GM19351 (cell line): ENCODE results near the gene RARA.

Experiments used
- ATAC-seq: cut with Tn5 transposase; IDR thresholded peaks from one replicate; pipeline ENCODE4 v1.9.1; 2021; ENCODE audit warnings: mild to moderate bottlenecking, moderate library complexity; ENCODE audit not compliant: unreplicated experiment

Gene RARA

DNA sequence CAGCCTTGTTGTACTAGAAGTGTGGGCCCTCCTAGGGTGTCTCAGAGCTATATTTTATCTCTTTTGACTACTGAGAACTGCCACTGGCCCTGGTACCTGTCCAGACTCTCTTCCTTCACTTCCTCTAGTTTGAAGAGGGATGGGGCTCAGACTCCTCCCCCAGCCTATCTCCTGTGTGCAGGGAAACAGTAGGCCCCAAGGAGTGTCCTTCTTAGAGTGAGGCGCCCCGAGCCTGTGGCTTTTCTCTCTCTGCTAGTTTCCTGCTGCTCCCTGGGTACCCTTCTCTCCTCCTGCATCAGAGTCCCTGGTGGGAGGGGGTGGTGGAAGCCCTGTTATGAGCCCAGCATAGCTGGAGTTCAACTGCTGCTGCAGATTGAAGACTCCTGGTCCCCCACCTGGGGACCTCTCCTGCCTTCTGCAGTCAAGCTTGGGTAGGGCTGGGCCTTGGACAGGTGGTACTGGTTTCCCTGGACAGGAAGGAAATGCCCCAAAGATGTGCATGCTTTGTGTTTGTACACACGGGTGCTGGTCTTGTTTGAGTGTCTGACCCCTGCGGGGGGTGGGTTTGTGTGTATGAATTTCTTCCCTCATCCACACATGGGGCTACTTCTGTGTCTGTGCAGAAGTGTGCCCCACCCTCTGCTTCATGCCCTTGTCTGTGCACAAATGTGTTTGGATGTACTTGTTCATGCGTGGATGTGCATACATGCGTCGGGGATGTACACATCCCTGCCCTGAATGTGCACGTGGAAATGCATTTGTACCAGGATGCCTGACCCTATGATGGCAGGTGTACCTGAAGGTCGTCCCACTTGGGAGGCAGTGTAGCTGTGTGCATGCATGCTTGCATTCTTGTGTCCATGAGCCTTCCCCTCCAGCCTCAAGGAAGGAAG, 6.9 kb downstream of the RARA start:
- ATAC-seq: no peak

DNA sequence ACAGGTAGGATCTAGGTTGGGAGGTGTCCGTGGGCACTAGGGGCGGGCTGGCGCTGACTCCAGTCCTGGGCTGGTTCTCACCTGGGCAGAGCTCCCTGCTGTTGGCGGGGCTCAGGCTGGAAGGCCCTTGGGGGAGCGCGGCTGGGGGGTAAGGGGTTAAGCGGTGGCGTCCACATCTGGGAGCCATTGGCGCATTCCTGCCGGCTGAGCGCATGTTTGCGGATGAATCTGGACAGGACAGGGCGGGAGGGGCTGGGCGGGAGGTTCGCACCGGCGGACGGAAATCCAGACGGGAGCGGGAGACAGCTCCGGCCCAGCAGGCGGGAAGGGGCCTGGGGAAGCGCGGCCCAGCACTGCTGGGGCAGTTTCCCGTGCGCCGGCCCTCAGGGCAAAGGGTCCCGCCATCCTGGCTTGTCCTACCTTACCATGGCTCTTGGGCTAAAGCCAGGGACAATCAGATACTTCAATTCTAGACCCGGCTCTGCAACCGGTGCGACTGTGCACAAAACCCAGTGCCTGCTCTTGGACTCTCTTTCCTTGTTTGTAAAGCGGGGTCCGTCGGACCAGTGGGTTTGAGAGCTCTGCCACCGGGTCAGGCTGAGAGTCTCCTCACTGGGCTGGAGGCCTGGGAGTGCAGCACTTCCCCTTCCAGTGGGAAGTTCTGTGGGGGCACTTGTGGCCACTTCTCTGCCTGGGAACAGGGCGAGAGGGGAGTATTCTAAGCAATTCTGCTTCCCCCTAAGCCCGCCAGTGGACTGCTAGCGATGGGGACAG, 7.8 kb downstream of the RARA start:
- no peak for ATAC-seq

DNA sequence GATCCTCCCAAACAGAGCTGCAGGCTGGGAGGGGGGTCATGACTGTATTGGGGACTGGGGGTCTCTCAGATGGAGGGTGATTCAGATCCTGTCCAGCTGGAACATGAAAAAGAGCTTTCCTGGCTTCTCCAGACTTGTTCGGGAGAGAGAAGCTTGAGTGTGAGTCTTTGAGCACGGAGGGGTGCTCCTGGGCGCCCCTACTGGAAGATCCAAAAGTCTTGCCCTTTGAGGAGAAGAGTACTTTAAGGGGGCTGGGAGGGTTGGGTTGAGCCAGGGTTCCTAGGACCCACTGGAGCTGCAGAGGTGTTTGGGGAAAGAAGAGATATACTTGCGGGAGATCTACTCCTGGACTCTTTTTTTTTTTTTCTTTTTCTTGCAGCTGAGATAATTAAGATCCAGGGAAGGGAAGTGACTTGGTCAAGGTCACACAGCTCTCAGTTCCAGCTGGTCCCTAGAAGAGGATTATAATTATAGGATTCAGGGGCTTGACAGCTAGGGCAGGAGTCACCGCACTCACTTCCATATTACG, 8.4 kb downstream of the RARA start:
- ATAC-seq: no peak

DNA sequence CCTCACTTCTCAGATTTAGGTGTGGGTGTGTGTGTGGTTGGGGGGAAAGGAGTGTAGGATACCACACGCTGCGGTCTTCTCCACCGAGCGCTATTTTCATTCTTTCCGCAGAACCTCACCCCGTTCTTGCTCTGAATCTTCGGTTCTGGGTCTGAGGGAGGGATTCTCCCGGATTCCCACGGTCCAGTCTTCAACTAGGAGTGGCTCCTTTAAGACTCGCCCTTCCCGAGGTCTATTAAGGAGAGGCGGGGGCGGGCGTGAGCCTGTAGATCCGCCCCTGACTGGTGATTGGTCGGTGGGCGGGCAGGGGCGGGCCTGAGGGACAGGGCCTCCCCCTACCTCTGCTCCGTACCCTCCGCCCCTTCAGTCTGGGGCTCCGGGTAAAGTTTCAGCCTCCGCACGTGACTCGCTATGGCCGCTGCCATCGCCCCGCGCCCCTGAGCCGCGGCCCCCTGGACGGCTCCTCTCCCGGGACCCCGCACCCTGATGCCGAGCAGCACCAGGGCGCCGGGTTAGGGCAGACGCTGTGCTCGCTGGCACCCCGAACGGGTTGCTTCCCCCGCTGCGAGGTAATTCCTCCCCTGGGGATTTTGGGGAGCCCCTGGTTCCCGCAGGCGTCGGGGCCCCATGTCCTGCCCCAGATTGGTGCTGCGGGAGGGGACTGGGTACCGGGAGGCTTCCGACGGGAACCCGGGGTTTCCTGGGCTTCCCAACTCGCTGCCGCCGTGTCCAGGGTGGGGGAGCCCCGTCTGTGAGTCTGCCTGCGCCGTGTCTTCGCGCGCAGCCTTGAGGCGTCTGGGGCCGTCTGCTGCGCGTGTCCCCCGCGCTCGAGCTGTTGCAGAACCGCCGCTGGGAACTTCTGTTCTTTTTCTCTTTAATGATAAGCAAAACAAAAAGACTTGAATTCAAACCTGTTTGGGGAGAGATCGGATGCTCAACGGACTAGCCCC, 9.2 kb downstream of the RARA start:
- ATAC-seq: peak; percentile 67

DNA sequence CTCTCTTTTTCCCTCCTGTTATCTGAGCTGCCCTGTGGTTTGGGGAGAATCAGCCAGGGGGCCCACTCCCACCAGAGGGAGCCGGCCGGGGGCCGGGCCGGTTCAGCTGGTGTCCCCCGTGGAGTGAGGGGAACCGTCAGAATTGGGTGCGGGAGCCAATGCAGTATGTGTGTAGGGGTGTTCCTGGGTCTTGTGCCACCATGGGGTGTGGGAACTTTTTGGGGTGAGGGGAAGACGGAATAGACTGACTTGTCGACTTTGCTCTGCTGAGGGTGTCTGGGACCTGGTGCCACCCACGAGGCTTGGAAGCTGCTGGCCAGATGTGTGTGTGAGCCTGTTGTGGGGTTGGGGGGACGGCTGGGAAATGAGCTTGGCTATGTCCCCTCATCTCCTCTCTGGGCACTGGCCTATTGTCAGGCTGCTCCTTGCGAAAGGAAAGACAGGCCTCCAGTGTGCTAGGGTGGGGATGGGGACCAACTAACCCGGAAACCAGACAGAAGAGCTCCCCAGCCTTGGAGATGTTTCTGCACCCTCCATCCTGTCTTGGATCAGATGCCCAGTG, 9.9 kb downstream of the RARA start:
- no peak for ATAC-seq

DNA sequence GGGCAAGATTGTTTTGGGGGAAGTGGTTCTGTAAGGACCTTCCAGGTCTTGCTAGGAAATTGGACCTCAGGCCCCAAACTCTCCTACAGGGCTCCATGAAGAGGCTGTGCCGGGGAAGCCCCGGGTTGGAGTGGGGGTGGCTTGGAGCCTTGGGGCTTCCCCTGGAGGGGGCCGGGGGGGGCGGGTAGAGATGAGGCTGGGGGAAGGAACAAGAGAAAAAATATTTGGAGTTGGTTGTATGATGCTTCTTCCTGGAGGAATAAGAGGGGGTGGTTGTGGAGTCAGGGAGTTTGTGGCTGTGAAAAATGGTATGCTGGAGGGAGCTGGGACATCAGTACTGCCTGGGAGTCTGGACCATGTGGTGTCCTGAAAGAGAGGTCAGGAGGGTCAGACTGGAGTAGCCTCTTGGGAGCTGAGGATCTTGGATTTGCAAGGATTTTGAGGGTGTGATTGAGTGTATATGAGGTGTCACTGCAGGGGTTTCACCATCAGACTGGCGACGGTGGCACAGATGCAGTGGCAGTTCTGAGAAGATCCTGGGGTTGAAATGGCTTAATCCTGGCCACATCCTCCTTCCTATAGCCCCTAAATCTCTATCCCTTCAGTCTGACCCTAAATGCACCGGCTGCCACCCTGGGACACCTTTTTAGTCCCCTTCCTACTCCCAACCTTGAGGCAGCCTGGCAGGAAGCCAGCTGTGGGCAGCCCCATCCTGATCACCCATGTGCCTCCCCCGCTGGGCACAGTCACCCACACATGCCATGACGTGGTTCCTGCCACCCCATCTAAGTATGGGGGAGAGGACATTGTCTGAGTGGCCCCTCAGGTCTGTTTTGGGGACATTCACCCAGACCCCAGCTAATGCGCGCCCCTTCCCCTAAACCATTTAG, 10.9 kb downstream of the RARA start:
- ATAC-seq: no peak

DNA sequence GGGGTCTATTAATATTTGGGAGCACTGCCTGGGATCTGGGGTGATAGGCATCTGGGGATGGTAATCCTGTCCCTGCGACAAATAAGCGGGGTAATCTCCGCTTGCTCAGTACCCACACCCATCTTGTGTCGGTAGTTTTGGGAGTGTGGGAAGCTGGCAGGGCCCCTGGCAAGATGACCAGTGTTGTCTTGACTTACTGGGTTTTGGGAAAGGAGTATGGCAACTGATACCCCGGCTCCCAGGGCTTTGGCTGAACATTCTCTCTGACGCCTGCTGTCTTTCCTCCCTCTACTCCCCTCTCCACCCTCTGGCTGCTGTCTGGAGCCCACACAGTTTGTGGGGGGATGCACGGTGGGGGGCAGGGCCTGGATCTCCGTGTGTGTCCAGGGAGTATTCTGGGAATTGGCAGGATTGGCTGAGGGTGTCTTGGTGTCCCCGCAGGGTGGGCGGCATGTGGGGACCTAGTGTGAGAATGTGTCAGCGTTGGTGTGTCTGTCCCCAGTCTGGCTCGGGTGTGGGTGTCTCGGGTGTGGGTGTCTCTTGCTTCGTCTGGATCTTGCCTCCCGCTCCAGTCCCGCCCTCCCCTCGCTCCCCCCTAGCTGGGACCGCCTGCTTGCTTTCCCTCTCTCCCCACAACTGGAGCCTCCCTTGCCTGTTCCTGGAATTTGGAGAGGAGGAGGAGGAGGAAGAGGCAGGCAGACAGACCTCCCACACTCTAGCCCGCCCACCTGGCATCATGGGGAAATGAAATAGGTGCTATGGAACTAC, 12.0 kb downstream of the RARA start:
- ATAC-seq: no peak

DNA sequence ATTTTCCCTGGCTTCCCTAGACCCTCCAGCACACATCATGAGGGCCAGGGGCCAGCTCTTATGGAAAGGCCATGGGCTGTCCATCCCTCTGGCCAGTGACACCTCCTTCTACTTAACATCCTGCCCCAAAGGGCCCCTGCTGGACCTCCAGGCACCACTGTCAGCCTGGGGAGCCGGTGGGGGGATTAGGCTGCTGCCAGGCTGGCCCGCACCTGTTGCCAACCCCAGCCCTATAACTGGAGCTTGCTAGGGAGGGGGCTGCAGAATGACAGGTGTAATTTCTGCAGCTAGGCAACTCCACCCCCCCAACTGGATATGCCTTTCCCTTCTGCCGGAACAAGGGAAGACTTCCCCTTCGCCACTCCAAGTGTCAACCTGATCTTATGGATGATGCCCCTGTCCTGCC, 12.5 kb downstream of the RARA start:
- no peak for ATAC-seq

DNA sequence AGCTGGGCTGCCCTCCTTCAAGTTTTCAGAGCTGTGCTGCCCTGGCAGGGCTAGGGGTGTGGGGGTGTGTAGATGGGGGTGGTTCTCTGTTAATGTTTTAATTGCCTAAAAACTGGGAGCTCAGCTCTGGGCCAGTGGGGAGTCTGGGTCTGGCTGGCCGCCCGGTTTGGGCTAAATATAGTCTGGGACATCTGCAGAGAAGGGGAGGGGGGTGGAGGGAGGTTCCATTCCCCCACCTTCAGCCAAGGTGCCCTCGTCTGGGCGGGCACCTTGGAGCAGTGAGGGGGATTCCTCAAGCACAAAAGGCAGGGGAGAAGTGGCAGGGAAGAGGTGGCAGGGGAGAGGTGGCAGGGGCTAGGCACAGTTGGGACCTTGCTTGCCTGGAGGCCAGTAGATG, 13.0 kb downstream of the RARA start:
- ATAC-seq: no peak

DNA sequence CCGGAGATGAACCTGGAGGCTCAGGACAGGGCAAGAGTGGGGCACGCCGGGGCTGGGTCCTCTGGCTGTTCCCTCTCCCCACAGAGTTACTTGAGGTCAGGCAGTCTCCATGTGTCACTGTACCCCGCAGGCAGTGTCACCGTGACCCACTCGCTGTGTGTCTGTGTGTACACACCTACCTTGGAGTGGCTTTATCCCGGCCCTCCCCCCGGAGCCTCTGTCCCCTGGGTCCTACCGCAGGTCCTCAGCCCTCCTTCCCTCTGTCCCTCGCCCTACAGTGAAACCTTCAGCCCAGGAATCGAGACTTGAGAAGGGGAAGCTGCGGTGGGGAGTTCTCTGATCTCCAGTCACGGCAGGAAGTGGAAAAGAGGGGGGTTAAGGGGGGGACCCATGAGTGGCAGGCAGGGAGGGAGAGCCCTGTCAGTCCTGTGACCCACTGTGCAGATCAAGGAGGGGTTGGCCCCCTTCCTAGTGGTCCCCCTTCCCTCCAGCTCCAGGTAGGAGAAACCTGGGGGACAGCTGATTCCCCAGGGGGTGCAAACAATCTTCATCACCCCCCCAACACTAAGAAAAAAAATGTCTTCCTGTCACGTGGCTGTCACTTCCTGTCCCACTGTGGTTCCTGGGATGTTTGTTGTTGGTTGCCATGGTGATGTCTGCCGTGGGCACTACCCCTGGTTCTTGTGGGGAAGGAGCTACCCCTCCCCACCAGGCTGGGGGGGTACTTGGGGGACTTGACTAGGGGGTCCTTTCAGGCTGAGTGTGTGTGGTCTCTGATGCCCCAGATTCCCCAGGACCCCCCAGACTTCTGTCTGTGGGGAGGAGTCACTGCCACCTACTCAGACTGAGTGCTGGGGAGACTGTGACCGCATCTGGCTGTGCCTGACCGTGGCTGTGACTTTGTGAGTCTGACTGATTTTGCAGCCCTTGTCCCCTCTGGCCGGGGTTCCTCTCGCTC, 13.7 kb downstream of the RARA start:
- peak; percentile 35 for ATAC-seq

DNA sequence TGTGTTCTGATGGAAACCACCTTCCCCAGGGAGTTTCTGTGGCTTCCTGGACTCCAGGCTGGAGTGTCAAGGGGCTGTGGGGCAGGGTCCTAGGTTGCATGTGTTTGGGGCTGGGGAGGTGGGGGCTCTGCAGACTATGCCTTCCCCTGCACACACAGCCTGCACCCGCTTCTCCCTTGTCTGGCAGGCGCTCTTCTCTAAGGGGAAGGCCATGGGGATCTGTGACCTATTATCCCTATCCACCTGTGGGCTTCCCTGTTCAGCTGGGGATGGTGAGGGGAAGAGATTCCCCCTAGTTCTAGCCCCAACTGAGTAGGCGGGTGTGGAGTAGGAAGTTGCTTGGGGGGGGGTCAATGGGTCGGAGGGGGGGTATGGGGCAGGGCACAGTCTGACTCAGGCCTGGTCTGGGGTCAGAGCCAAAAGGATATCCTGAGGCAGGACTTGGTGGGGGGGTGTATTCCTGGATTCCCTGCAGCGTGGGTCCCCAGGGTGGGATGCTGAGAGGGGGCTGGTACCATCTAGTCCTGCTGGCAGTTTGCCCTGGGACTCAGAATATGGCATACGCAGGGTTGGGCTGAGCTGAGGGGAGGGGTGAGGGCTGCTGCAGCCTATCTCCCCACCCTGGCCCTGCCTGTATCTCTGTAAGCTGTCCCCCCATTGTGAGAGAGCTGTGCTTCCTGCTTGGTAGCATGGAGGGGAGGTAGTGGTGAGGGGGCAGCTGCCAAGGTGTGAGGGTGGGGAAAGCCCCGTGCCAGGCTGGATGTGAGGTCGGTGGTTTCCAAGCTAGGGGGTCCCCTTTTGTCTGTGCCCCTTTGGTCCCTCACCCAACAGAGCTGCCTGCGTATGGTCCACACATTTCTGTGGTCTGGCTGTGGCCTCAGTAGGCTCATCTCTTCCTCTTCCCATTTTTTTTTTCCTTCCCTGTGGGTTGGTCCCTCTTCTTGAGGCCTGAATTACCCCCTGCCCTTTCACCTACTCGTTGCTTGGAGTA, 14.7 kb downstream of the RARA start:
- ATAC-seq: no peak

DNA sequence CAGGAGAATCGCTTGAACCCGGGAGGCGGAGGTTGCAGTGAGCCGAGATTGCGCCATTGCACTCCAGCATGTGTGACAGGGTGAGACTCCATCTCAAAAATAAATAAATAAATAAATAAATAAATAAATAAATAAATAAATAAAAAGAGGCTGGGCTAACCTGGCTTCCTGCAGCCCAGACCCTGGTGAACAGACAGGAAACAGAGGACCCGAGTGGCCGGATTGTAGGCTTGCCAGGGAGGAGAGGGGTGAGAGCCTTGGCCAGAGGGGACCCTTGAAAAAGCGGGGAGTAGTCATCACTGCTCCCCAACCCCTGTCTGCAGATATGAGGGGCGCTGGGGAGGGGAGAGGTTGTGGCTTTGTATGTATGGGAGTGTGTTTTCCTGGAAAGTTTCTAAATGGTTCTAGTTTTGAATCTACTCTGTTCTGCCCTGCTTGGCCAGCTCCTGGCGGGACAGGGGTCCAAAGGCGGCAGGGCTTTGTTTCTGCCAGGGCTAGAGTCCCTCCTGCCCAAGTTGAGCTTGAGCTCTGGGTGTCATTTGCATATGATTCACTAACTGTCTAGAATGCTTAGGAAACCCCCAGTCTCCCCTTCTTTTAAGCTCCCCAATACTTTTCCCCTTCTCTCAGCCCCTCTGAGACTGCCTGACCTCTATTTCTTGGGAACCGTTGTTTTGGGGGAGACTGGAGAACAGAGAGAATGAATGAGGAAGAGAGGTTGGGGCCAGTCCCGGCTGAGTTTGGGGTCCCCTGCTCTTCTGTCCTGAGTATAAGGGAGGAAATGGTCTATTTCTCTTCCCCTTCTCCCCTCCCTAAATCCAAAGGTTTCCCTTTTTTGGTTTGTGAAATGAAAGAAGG, 16.4 kb downstream of the RARA start:
- no peak for ATAC-seq

DNA sequence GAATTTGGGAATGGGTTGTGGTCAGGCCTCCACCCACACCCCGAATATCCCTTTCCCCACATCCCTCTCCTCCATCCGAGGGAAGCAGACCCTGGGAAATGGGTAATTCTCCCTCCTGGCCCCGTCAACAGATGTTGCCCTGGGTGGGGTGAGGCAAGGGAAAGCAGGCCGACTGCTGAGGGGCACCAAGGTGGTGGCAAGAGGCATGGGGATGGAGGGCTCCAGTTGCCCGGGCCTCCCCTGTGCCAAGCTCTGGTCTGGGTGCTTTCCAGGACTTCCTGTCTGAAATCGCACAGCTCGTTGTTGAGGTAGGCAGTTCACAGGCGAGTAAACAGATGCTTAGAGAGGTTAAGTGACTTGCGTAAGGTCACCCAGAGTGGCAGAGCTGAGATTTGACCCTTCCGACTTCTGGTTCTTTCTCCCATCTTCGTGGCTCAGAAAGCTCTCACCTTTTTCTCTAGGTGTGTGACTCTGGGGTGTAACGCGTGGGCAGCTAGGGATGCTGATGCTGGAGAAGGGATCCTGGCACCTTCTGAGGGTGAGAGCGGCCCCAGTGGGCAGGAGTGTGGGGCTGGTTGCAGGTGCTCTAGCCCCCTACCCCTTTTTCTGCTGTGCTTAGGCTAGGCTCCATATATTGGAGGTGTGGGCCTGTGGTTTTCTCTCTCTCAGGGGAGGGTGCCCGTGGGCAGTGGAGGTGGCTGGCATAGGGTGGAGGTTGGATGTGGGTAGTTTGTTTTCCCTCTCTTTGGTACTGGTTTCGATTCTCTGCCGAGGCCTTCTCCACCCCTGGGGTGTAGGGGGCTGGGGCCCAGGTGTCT, 17.2 kb downstream of the RARA start:
- no peak for ATAC-seq

DNA sequence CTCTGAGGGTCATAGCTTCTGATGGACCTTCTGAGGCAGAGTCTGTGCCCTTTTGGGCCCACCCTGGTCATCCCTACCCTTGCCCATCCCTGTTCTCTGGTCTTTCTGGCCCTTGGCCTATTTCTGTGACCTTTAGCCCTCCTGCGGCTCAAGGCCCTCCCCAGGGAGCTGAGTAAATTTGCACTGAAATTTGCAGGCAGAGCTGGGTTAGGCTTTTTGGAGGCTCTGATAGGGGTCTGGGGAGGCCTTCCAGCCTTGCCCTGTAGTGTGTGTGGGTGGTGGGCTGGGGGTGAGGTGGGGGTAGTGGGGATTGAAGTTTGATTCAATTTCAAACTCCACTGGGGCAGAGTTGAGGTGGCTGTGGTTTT, 17.8 kb downstream of the RARA start:
- no peak for ATAC-seq

DNA sequence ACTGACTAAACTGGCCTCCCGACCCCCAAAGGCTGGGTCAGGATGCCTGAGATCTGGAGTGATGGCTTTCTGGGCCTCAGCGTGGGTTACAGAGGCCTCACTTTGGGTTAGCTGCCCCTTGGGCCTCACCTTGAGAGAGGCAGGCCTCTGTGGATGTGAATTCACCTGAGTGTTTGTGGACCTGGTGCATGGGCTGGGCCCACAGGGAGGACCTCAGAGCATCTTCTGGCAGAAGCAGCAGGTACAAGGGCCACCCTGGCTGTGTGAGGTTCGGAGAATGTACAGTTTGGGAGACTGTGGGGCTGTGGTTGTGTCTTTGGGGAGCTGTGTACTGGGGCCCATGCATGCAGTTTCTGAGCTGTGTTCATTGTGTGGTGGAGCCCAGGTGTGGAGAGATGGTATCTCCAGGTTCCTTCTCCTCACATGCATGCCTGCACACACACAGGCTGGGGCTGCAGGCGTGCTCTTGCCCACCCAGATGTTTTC, 18.3 kb downstream of the RARA start:
- no peak for ATAC-seq
